GM12873 (cell line): ENCODE data around the gene CYTH1.

Source experiments
- TF ChIP-seq, protein P1 (sequence below): IDR thresholded peaks from 2 replicates; pipeline ENCODE4 v1.5.1; 2012; ENCODE audit warnings: low read depth, mild to moderate bottlenecking, moderate library complexity, low read length, control low read depth; ENCODE audit not compliant: insufficient read depth; ENCODE audit errors: missing control alignments

Gene CYTH1

DNA sequence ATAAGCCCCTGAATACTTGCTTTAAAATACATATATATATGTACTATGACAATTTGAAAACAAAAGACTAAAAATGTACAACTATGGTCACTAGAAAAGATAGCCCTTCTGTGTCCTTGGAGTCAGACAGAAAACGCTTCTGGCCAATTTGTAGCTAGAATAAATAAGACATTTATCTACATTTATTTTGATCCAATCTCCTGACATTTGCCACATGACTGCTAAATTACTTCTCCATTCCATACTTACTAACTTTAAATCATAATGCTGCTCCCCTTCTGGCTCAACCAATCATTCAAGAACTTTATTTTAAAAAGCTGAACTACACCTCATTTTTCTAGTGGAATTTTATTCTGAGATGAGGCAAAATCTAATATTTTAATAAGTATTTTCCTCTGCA is 65.8 kb downstream of the CYTH1 start:
- TF ChIP-seq, protein P1, sequence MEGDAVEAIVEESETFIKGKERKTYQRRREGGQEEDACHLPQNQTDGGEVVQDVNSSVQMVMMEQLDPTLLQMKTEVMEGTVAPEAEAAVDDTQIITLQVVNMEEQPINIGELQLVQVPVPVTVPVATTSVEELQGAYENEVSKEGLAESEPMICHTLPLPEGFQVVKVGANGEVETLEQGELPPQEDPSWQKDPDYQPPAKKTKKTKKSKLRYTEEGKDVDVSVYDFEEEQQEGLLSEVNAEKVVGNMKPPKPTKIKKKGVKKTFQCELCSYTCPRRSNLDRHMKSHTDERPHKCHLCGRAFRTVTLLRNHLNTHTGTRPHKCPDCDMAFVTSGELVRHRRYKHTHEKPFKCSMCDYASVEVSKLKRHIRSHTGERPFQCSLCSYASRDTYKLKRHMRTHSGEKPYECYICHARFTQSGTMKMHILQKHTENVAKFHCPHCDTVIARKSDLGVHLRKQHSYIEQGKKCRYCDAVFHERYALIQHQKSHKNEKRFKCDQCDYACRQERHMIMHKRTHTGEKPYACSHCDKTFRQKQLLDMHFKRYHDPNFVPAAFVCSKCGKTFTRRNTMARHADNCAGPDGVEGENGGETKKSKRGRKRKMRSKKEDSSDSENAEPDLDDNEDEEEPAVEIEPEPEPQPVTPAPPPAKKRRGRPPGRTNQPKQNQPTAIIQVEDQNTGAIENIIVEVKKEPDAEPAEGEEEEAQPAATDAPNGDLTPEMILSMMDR: no peak

DNA sequence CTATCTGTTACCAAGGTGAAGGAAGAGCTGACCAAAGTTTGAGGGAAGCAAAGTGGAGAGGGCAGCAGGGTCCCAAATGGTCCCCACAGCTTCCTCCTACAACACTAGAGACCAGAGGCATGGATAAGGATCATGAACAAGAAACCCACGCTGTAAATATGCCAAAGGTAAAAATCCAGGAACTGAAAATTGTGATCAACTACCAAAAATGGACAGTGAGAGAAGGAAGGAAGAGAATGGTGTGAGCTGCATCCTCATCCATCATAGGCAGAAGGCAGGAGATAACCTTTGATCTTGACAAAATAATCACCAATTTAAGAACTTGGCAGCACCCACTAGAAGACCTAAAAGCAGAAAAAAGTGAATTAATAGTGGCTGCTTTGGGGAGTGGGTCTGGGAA is 66.2 kb downstream of the CYTH1 start:
- TF ChIP-seq, protein P1: no peak

DNA sequence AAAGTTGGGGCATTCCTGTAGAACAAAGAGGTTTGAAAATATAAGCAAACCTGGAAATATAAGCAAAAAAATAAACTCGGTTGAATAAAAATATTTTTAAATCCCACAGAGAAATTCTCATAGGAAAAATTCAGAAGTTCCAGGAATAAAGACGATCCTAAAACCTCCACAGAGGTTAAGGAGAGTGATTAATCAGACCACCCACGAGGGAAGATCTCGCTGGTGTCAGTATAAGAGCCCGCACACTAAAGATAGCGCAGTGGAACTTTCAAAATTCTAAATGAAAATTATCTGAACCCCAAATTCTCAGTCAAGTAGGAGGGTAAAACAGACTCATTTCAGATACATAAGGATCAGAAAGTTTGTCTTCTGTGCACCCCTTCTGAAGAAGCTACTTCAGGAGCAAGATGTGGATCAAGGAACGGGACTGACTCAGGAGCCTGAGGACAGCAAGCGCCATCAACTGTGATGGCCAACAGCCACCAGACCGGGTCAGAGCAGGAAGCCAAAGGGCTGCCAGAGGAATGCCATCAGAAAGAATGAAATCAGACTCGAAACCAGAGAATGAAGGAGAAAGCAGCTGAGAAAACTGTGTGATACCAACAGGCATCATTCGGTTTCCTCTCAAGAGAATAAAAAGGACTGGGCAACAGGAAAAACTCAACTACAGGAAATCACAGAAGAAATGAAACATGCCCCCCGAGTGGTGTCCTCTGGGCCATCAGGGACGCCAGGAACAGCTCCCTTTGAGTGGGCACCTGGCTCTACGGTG is 66.9 kb downstream of the CYTH1 start:
- TF ChIP-seq, protein P1: no peak

DNA sequence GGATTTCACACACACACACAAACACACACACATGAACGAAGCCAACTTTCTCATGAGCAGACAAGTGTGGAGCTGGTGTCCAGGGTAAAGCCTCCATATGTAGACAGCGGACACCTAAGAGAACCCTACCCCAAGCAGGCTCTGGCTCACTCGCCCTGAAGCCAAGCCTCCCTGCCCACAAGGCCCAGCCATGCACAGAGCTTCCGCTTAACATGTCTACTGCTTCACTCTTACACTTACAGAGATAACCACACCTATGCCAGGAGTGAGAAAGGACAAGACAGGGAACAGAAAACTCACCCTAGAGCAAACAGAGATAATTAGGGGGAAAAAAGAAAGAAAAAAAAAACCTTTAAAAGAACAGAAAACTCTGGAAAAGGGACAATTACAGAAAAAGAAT is 67.5 kb downstream of the CYTH1 start:
- TF ChIP-seq, protein P1: no peak

DNA sequence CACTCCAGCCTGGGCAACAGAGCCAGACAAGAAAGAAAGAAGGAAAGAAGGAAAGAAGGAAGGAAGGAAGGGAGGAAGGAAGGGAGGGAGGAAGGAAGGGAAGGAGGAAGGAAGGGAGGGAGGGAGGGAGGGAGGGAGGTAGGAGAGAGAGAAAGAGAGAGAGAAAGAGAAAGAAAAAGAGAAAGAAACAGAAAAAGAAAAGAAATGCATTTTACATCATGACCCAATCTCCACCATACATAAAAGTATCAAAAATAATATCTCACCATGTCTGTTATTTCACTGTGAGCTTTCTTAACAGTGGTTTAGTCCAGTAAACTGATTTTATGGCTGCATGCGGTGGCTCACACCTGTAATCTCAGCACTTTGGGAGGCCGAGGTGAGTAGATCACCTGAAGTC is 70.0 kb downstream of the CYTH1 start:
- TF ChIP-seq, protein P1: no peak

DNA sequence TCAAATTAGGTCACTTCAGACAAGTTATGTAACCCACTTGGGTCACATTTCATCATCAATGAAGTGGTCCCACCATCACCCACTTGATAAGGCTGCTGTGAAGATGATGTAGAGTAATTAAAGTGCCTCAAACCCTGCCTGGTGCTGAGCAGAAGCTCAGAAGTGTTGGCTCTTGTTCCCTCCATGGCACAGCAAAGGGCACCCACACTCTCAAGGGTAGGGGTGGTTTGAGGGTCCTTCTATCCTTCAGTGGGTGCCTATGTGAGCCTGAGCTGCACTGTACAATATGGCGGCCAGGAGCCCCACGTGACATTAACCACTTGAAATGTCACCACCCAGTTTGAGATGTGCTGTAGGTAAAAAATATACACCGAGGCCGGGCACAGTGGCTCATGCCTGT is 71.5 kb downstream of the CYTH1 start:
- TF ChIP-seq, protein P1: no peak

DNA sequence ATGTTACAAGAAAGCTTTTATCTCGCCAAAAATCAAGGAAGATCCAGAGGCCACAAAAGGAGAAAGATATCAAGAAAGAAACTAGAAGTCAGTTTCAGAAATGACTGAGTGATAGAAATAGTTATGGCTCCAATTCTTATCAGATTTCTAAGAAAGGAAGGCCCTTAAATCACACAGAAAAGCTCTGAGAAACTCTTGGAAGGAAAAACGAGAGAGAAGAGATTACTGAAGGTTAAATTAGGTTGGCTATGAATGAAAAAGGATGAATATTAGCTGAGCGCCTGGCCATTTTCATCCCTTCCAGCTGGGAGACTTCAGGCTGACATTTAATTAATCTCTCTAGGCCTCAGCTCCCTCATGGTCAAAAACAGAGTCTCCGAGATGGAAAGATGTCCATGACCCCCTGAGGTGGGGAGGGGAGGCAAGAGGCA is 72.3 kb downstream of the CYTH1 start:
- TF ChIP-seq, protein P1: no peak
